Bronchial epithelial cell (primary cell): ENCODE measurements around the gene NUCKS1. TPM values are rescaled to one million over a fixed set of nuclear protein-coding genes. Genes with fewer than 3 reads are reported as not detected.

Experiments used
- total RNA-seq: library from RNA; depleted of rRNA; stranded (reverse); fragments of >200 nt; gene quantifications from 2 replicates; pipeline ENCODE4 v1.2.1, GENCODE V29; 2014

NUCKS1 gene
- total RNA-seq, 1 donor from 2014 or later: 72.1 TPM

Other genes with a start within 250 kb of the NUCKS1 start
- gene CDK18, start 245.5 kb downstream of the NUCKS1 start, total RNA-seq: 1.8 and 2.2 TPM in 2 replicates
- 10.2 and 10.8 TPM in 2 replicates for gene ELK4, start 118.2 kb downstream of the NUCKS1 start, total RNA-seq
- 0.77 and 0.79 TPM in 2 replicates for gene SLC45A3, start 69.7 kb downstream of the NUCKS1 start, total RNA-seq
- gene RAB29, start 25.3 kb upstream of the NUCKS1 start, total RNA-seq: 14.3 and 18.7 TPM in 2 replicates
- gene SLC41A1, start 63.0 kb upstream of the NUCKS1 start, total RNA-seq: 6.6 and 8.6 TPM in 2 replicates
- gene PM20D1, start 100.0 kb upstream of the NUCKS1 start, total RNA-seq: not detected in 2 replicates
- gene SLC26A9, start 193.3 kb upstream of the NUCKS1 start, total RNA-seq: 0.26 TPM in 1 of 2 replicates, not detected in the other